GM23338 (cell line): ENCODE measurements around the gene ZNF805. TPM values are rescaled to one million over a fixed set of nuclear protein-coding genes. Genes with fewer than 3 reads are reported as not detected.

ENCODE experiments used
- ATAC-seq: fragments of 200-7000 bp; cut with Tn5 transposase; 3 replicates; pipeline ENCODE4 v1.9.1; 2020
- DNase-seq: peaks from one replicate; pipeline ENCODE4 v3.0.0-alpha.2; 2015; ENCODE audit warnings: low spot score
- H2AFZ ChIP-seq: fragments of 200-600 bp; sonication (generic); 2 replicates; pipeline ENCODE4 v1.8.0; 2016; ENCODE audit warnings: antibody characterized with exemption, mild to moderate bottlenecking, moderate library complexity
- H3F3A ChIP-seq: fragments of 200-600 bp; sonication (generic); replicated peaks from 2 replicates; pipeline ENCODE4 v1.8.0; 2017; ENCODE audit warnings: antibody characterized with exemption, mixed run types, low read depth
- H3K27ac ChIP-seq: fragments of 200-600 bp; sonication (generic); 2 replicates; pipeline ENCODE4 v1.6.1; 2016; ENCODE audit warnings: low read depth
- H3K27me3 ChIP-seq: fragments of 200-600 bp; sonication (generic); 2 replicates; pipeline ENCODE4 v1.8.0; 2016; ENCODE audit warnings: mild to moderate bottlenecking, mixed run types, moderate library complexity; ENCODE audit not compliant: insufficient read depth
- H3K36me3 ChIP-seq: fragments of 200-600 bp; sonication (generic); 2 replicates; pipeline ENCODE4 v1.8.0; 2016; ENCODE audit warnings: mild to moderate bottlenecking; ENCODE audit not compliant: insufficient read depth
- H3K4me1 ChIP-seq: fragments of 200-600 bp; sonication (generic); 2 replicates; pipeline ENCODE4 v1.8.0; 2016; ENCODE audit warnings: mild to moderate bottlenecking, moderate library complexity; ENCODE audit not compliant: insufficient read depth
- H3K4me2 ChIP-seq: fragments of 200-600 bp; sonication (generic); 2 replicates; pipeline ENCODE4 v1.7.1; 2017; ENCODE audit warnings: mixed run types
- H3K4me3 ChIP-seq: fragments of 200-600 bp; sonication (generic); 2 replicates; pipeline ENCODE4 v1.6.1; 2016; ENCODE audit warnings: mixed run types
- H3K79me2 ChIP-seq: fragments of 200-600 bp; sonication (generic); replicated peaks from 2 replicates; pipeline ENCODE4 v1.8.0; 2017; ENCODE audit warnings: mild to moderate bottlenecking; ENCODE audit not compliant: insufficient read depth
- H3K9me2 ChIP-seq: fragments of 200-600 bp; sonication (generic); 2 replicates; pipeline ENCODE4 v1.8.0; 2017; ENCODE audit not compliant: insufficient read depth
- H4K20me1 ChIP-seq: fragments of 200-600 bp; sonication (generic); replicated peaks from 2 replicates; pipeline ENCODE4 v1.8.0; 2017; ENCODE audit warnings: mild to moderate bottlenecking; ENCODE audit not compliant: insufficient read depth
- H3K27ac Mint-ChIP-seq: 2 replicates; pipeline ENCODE4 v1.8.0; 2020; ENCODE audit warnings: inconsistent platforms, mild to moderate bottlenecking, moderate library complexity, mixed read lengths
- H3K27me3 Mint-ChIP-seq: 3 replicates; pipeline ENCODE4 v1.8.0; 2022; ENCODE audit warnings: low read depth, mild to moderate bottlenecking, moderate library complexity, mixed read lengths, inconsistent platforms; ENCODE audit not compliant: insufficient read depth, poor library complexity
- H3K36me3 Mint-ChIP-seq: 3 replicates; pipeline ENCODE4 v1.8.0; 2021; ENCODE audit warnings: low read depth, mild to moderate bottlenecking, inconsistent platforms, moderate library complexity, mixed read lengths
- H3K4me1 Mint-ChIP-seq: 3 replicates; pipeline ENCODE4 v1.8.0; 2020; ENCODE audit warnings: mild to moderate bottlenecking, inconsistent platforms, mixed read lengths
- H3K4me3 Mint-ChIP-seq: 3 replicates; pipeline ENCODE4 v1.8.0; 2021; ENCODE audit warnings: moderate library complexity, mild to moderate bottlenecking, inconsistent platforms, mixed read lengths
- H3K9me3 Mint-ChIP-seq: 3 replicates; pipeline ENCODE4 v1.8.0; 2020; ENCODE audit warnings: moderate library complexity, mild to moderate bottlenecking, inconsistent platforms, mixed read lengths
- CREB1 ChIP-seq: fragments of 250-450 bp; sonication (Bioruptor Pico); IDR thresholded peaks from 2 replicates; pipeline ENCODE4 v1.5.0; 2020; ENCODE audit warnings: low read depth, mild to moderate bottlenecking, moderate library complexity
- CTCF ChIP-seq, 2 experiments: fragments of 200-600 bp in 1 of 2; sonication (generic) in 1 of 2; conservative IDR thresholded peaks; 2 replicates each; pipeline versions ENCODE4 v1.5.1 to v1.6.1; 2016 to 2017; ENCODE audit warnings: antibody characterized with exemption in 2 of 2, low read depth in 2 of 2, mild to moderate bottlenecking in 2 of 2, moderate library complexity in 1 of 2
- ETS1 ChIP-seq: IDR thresholded peaks from 2 replicates; pipeline ENCODE4 v1.6.1; 2016; ENCODE audit warnings: antibody characterized with exemption
- EZH2 ChIP-seq: fragments of 200-600 bp; sonication (generic); IDR thresholded peaks from one replicate; pipeline ENCODE4 v1.8.0; 2017; ENCODE audit warnings: antibody characterized with exemption, mild to moderate bottlenecking, low read depth; ENCODE audit not compliant: unreplicated experiment
- EZH2phosphoT487 ChIP-seq: fragments of 200-600 bp; sonication (generic); IDR thresholded peaks from one replicate; pipeline ENCODE4 v1.8.1; 2018; ENCODE audit warnings: antibody characterized with exemption; ENCODE audit not compliant: unreplicated experiment
- JUNB ChIP-seq: IDR thresholded peaks from one replicate; pipeline ENCODE4 v1.6.1; 2016; ENCODE audit warnings: antibody characterized with exemption; ENCODE audit not compliant: unreplicated experiment
- NANOG ChIP-seq: IDR thresholded peaks from 2 replicates; pipeline ENCODE4 v1.6.1; 2016; ENCODE audit warnings: antibody characterized with exemption, borderline replicate concordance
- POLR2AphosphoS5 ChIP-seq: IDR thresholded peaks from 2 replicates; pipeline ENCODE4 v1.6.1; 2016; ENCODE audit warnings: antibody characterized with exemption, low read depth
- REST ChIP-seq: IDR thresholded peaks from one replicate; pipeline ENCODE4 v1.6.1; 2018; ENCODE audit warnings: antibody characterized with exemption; ENCODE audit not compliant: unreplicated experiment
- STAT1 ChIP-seq: IDR thresholded peaks from one replicate; pipeline ENCODE4 v1.6.1; 2016; ENCODE audit warnings: antibody characterized with exemption; ENCODE audit not compliant: unreplicated experiment
- ZNF114 ChIP-seq: fragments of 250-450 bp; sonication (Bioruptor Pico); IDR thresholded peaks from 2 replicates; pipeline ENCODE4 v1.5.0; 2020; ENCODE audit warnings: mild to moderate bottlenecking, moderate library complexity
- ZNF331 ChIP-seq: fragments of 250-450 bp; sonication (Bioruptor Pico); IDR thresholded peaks from 2 replicates; pipeline ENCODE4 v1.5.0; 2020; ENCODE audit warnings: low read depth, mild to moderate bottlenecking, moderate library complexity
- ZNF462 ChIP-seq: fragments of 250-450 bp; sonication (Bioruptor Pico); IDR thresholded peaks from 2 replicates; pipeline ENCODE4 v1.5.0; 2020; ENCODE audit warnings: mild to moderate bottlenecking, moderate library complexity
- polyA plus RNA-seq: library from polyadenylated mRNA; unstranded; fragments of >200 nt; fragmentation: Nextera tagmentation; extraction: Ambion mirVana; gene quantifications from 2 replicates; pipeline ENCODE4 v1.2.1, GENCODE V29; 2016
- total RNA-seq: library from RNA; depleted of rRNA; stranded (reverse); fragments of >200 nt; shearing (Covaris generic); gene quantifications from 2 replicates; pipeline ENCODE4 v1.2.3, GENCODE V29; 2014

The ZNF805 gene
- total and polyA plus RNA-seq, 2 experiments from 2014 or later: 1.7 to 19.0 TPM

GRCh38 chr19:57245959-57246358, 5.5 kb downstream of the ZNF805 start:
- Histone ChIP-seq H3K4me3 (no peak overlapping the region), H3F3A (no peaks in the 10 kb centered on the region; the same call in 1 of the 2 replicates), H2AFZ (no peak overlapping the region), H3K4me1 (no peaks in the 10 kb centered on the region; the same call in 1 of the 2 replicates), H3K36me3 (peaks cover under 1% of the 10 kb centered on the region; the same call in 1 of the 2 replicates), H3K79me2 (peaks cover 32% of the 10 kb centered on the region), H3K9me2 (no peaks in the 10 kb centered on the region), H3K27me3 (no peaks in the 10 kb centered on the region), H3K4me2 (no peak overlapping the region), H3K27ac (no peak overlapping the region), H4K20me1 (peaks cover 11% of the 10 kb centered on the region)
- Mint-ChIP-seq H3K9me3 (no peaks in the 10 kb centered on the region; the same call in 2 of the 3 replicates), H3K4me3 (no peak overlapping the region), H3K27me3 (peaks cover 7% of the 10 kb centered on the region), H3K27ac (no peak overlapping the region), H3K4me1 (peaks cover 5% of the 10 kb centered on the region; the same call in 2 of the 3 replicates), H3K36me3 (peaks cover 28% of the 10 kb centered on the region)
- ATAC-seq (no peak), DNase-seq (no peak)
- no peak for TF ChIP-seq CREB1 (CRISPR knock-in tag)
- no peak for TF ChIP-seq EZH2
- no peak for TF ChIP-seq REST
- TF ChIP-seq STAT1: no peak
- TF ChIP-seq ETS1: no peak
- no peak for TF ChIP-seq ZNF114 (CRISPR knock-in tag)
- TF ChIP-seq ZNF331: no peak
- no peak for TF ChIP-seq JUNB
- no peak for TF ChIP-seq EZH2phosphoT487
- TF ChIP-seq POLR2AphosphoS5: no peak
- TF ChIP-seq ZNF462 (CRISPR knock-in tag): no peak
- TF ChIP-seq NANOG: no peak
- no peak for TF ChIP-seq CTCF (conservative IDR thresholded peaks at IDR 0.05; ENCODE audit: low read depth in 2 of 2)
